Loucy (cell line): ENCODE data around the gene PPM1M.
A peak's percentile ranks its signal among the peaks of the same experiment; 100 is the strongest.

Source experiments
- H2AFZ ChIP-seq: fragments of 200-600 bp; sonication (generic); 2 replicates; pipeline ENCODE4 v1.6.0; 2016; ENCODE audit warnings: antibody characterized with exemption, mild to moderate bottlenecking, low read length, moderate library complexity
- H3F3A ChIP-seq: fragments of 200-600 bp; 2 replicates; pipeline ENCODE4 v1.6.0; 2016; ENCODE audit warnings: antibody characterized with exemption, low read depth, mild to moderate bottlenecking
- H3K27me3 ChIP-seq: fragments of 200-600 bp; sonication (generic); 2 replicates; pipeline ENCODE4 v1.6.1; 2014; ENCODE audit warnings: low read length, mild to moderate bottlenecking; ENCODE audit not compliant: insufficient read depth, poor library complexity, severe bottlenecking
- H3K36me3 ChIP-seq: fragments of 200-600 bp; sonication (generic); 2 replicates; pipeline ENCODE4 v1.6.1; 2016; ENCODE audit warnings: low read length; ENCODE audit not compliant: insufficient read depth
- H3K4me1 ChIP-seq: fragments of 200-600 bp; sonication (generic); 2 replicates; pipeline ENCODE4 v1.5.1; 2014; ENCODE audit warnings: low read length, mild to moderate bottlenecking; ENCODE audit not compliant: insufficient read depth, poor library complexity, severe bottlenecking
- H3K4me2 ChIP-seq: fragments of 200-600 bp; sonication (generic); 2 replicates; pipeline ENCODE4 v1.6.0; 2014; ENCODE audit warnings: antibody characterized with exemption, low read length, low read depth, mild to moderate bottlenecking; ENCODE audit not compliant: poor library complexity, severe bottlenecking
- H3K4me3 ChIP-seq: fragments of 200-600 bp; sonication (generic); 2 replicates; pipeline ENCODE4 v1.5.1; 2014; ENCODE audit warnings: low read length, mild to moderate bottlenecking, mixed read lengths; ENCODE audit not compliant: poor library complexity, severe bottlenecking
- H3K79me2 ChIP-seq: fragments of 200-600 bp; sonication (generic); 2 replicates; pipeline ENCODE4 v1.6.1; 2014; ENCODE audit warnings: low read length; ENCODE audit not compliant: insufficient read depth
- H3K9ac ChIP-seq: fragments of 200-600 bp; sonication (generic); 2 replicates; pipeline ENCODE4 v1.6.0; 2014; ENCODE audit warnings: mild to moderate bottlenecking, low read depth, low read length, moderate library complexity; ENCODE audit not compliant: poor library complexity, severe bottlenecking
- H3K9me2 ChIP-seq: fragments of 200-600 bp; sonication (generic); replicated peaks from 2 replicates; pipeline ENCODE4 v1.6.1; 2016; ENCODE audit warnings: low read depth, low read length, mixed read lengths
- H3K9me3 ChIP-seq: fragments of 200-600 bp; sonication (generic); 2 replicates; pipeline ENCODE4 v1.6.1; 2014; ENCODE audit warnings: mild to moderate bottlenecking, antibody characterized with exemption, low read length, low read depth; ENCODE audit not compliant: insufficient read depth
- H4K20me1 ChIP-seq: fragments of 200-600 bp; sonication (generic); 2 replicates; pipeline ENCODE4 v1.6.0; 2014; ENCODE audit warnings: antibody characterized with exemption, low read length, mild to moderate bottlenecking; ENCODE audit not compliant: insufficient read depth, poor library complexity, severe bottlenecking
- EZH2phosphoT487 ChIP-seq: fragments of 200-600 bp; IDR thresholded peaks from 2 replicates; pipeline ENCODE4 v1.6.1; 2018; ENCODE audit warnings: antibody characterized with exemption, mild to moderate bottlenecking, moderate library complexity, borderline replicate concordance
- TF ChIP-seq, protein P1 (sequence below): fragments of 200-600 bp; sonication (generic); conservative IDR thresholded peaks from 2 replicates; pipeline ENCODE4 v1.5.1; 2014; ENCODE audit warnings: mild to moderate bottlenecking, antibody characterized with exemption, low read length

The PPM1M gene

GRCh38 chr3:52289747-52290595 is 44.4 kb downstream of the PPM1M start:
- peak overlapping the region; percentile 92 for H3K9ac ChIP-seq
- no peaks in the 10 kb centered on the region for H3K36me3 ChIP-seq
- TF ChIP-seq, protein P1, sequence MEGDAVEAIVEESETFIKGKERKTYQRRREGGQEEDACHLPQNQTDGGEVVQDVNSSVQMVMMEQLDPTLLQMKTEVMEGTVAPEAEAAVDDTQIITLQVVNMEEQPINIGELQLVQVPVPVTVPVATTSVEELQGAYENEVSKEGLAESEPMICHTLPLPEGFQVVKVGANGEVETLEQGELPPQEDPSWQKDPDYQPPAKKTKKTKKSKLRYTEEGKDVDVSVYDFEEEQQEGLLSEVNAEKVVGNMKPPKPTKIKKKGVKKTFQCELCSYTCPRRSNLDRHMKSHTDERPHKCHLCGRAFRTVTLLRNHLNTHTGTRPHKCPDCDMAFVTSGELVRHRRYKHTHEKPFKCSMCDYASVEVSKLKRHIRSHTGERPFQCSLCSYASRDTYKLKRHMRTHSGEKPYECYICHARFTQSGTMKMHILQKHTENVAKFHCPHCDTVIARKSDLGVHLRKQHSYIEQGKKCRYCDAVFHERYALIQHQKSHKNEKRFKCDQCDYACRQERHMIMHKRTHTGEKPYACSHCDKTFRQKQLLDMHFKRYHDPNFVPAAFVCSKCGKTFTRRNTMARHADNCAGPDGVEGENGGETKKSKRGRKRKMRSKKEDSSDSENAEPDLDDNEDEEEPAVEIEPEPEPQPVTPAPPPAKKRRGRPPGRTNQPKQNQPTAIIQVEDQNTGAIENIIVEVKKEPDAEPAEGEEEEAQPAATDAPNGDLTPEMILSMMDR: no peak
- no peak for TF ChIP-seq EZH2phosphoT487
- H2AFZ ChIP-seq: no peak overlapping the region
- peak overlapping the region; percentile 87 for H3K4me2 ChIP-seq
- no peaks in the 10 kb centered on the region for H3K9me3 ChIP-seq
- H4K20me1 ChIP-seq: no peaks in the 10 kb centered on the region
- no peaks in the 10 kb centered on the region for H3F3A ChIP-seq
- peaks cover 17% of the 10 kb centered on the region for H3K4me1 ChIP-seq
- peaks cover 25% of the 10 kb centered on the region for H3K79me2 ChIP-seq
- no peaks in the 10 kb centered on the region for H3K27me3 ChIP-seq
- H3K4me3 ChIP-seq: no peak overlapping the region
- no peaks in the 10 kb centered on the region for H3K9me2 ChIP-seq

DNA sequence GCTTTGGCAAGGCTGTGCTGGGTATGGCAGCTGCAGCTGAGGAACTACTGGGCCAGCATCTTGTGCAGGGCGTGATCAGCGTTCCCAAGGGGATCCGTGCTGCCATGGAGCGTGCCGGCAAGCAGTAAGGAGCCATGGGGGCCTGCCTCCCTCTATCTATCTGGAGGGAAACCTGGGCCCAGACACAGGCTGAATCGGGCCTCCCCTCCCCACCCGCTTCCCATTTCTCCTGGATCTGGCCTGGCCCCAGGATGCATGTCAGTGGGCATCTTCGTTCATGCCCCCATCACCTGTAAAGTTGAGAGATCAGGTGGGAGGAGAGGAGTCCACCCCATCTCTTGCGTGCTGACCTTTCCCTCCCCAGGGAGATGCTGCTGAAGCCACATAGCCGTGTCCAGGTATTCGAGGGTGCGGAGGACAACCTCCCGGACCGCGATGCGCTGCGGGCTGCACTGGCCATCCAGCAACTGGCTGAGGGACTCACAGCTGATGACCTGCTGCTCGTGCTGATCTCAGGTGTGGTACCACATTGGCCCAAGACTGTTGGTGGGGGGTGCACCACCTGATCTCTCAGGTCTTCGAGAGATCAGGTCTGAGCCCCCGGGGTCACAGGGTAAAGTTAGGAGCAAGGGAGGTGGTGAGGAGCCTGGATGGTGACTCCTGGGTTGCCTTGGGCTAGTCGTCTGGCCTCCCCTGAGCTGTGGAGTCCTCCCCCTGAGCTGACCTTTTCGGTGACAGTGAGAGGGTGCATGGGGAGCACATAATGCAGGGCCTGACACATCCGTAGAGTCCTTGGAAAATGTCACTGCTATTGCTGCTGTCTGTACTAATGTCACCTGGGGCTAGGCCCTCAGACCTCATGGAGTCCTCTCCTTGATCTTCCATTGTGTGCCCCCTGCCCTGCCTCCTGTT is 45.3 kb downstream of the PPM1M start:
- Histone ChIP-seq H3K4me2 (no peak overlapping the region), H3K27me3 (no peaks in the 10 kb centered on the region), H2AFZ (no peak overlapping the region), H3K4me1 (peaks cover 17% of the 10 kb centered on the region), H3K79me2 (peaks cover 25% of the 10 kb centered on the region), H3F3A (no peaks in the 10 kb centered on the region), H3K4me3 (no peak overlapping the region), H4K20me1 (no peaks in the 10 kb centered on the region), H3K9ac (no peak overlapping the region), H3K9me3 (no peaks in the 10 kb centered on the region), H3K36me3 (no peaks in the 10 kb centered on the region), H3K9me2 (no peaks in the 10 kb centered on the region)
- TF ChIP-seq, protein P1: no peak
- no peak for TF ChIP-seq EZH2phosphoT487

DNA sequence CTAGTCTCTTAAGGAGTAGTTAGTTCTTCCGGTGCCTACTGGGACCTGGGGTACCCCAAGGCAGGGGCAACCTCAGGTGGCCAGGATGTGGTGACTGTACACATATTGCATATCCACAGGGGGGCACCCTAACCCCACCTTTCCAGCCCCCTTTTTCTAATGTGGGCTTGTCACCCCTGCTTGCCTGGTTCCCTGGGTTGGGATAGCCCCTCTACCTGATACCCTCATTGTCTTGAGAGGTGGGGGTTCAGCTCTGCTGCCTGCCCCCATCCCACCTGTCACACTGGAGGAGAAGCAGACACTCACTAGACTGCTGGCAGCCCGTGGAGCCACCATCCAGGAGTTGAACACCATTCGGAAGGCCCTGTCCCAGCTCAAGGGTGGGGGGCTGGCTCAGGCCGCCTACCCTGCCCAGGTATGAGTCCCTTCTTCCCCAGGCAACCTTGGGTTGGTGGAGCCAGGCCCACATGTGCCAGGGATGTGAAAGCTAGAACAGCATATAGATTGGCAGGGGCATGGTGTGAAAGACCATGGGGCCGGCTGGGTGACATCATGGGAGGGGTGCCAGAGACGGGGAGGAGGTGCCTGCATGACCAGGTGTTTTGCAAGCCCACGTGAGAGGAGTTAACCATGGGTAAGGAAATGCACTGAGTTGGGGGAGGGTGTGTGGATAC is 46.1 kb downstream of the PPM1M start:
- H3K9me3 ChIP-seq: no peaks in the 10 kb centered on the region
- no peaks in the 10 kb centered on the region for H3K36me3 ChIP-seq
- H3K79me2 ChIP-seq: peaks cover 22% of the 10 kb centered on the region
- no peaks in the 10 kb centered on the region for H3K9me2 ChIP-seq
- no peaks in the 10 kb centered on the region for H3K27me3 ChIP-seq
- H3K9ac ChIP-seq: no peak overlapping the region
- no peak overlapping the region for H3K4me3 ChIP-seq
- H2AFZ ChIP-seq: no peak overlapping the region
- no peaks in the 10 kb centered on the region for H3F3A ChIP-seq
- no peaks in the 10 kb centered on the region for H4K20me1 ChIP-seq
- H3K4me2 ChIP-seq: no peak overlapping the region
- no peak for TF ChIP-seq EZH2phosphoT487
- TF ChIP-seq, protein P1: peak; percentile 72
- H3K4me1 ChIP-seq: peaks cover 15% of the 10 kb centered on the region
